ENCODE results near the gene PLK5.
"Not testable (repeated sequence)": the region's sequence is repeated elsewhere in the genome, so short reads cannot be mapped to it uniquely, and the experiment has no call there.

Gene PLK5

DNA sequence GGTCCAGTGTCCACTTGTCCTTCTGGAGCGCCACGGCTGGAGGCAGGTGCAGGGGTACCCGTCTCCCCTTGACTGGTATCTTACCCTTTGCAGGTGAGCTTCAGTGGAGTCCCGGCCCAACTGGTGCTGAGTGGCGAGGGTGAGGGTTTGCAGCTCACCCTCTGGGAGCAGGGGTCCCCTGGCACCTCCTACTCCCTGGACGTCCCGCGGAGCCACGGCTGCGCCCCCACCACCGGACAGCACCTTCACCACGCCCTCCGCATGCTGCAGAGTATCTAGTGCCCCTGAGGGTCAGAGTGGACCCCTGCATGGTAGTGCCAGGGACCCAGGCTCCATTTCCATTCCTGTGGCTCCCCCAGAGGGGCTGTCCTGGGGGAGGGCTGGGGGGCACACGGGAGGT is 11.1 kb downstream of the PLK5 start:
- in situ Hi-C loops (cut with MboI; ENCODE audit: low pct_unique_long_range_greater_than_20kb, low sequenced_read_pairs, unreplicated experiment): no loop called here
- TF ChIP-seq CTCF (IDR thresholded peaks at IDR 0.05; ENCODE audit: extremely low read depth, insufficient read depth, missing control alignments): no peak
- DNase-seq (ENCODE audit: low spot score): no peak

DNA sequence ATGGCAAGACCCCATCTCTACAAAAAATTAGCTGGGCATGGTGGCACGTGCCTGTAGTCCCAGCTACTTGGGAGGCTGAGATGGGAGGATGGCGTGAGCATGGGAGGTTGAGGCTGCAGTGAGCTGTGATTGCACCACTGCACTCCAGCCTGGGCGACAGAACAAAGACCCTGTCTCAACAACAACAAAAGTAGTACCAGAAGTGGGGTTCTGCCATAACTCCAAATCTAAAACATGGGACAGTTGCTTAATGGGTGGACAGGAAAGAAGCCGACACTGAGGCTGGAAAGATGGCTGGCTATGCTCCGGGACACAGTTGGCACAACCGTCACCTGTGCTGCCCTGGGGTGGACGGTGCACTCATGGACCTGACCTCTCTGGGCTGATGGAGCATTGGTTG is 11.8 kb downstream of the PLK5 start:
- DNase-seq (ENCODE audit: low spot score); in situ Hi-C loops (cut with MboI; ENCODE audit: low pct_unique_long_range_greater_than_20kb, low sequenced_read_pairs, unreplicated experiment): not testable (repeated sequence)

- no peak for DNase-seq (ENCODE audit: low spot score)
Measured at GRCh38 chr19:1538978-1539377, 15.1 kb downstream of the PLK5 start.

GRCh38 chr19:1539749-1540148 is 15.9 kb downstream of the PLK5 start:
- in situ Hi-C loops (cut with MboI; ENCODE audit: low pct_unique_long_range_greater_than_20kb, low sequenced_read_pairs, unreplicated experiment): loop anchor here (10.0 kb wide), 1 partner anchor 235 kb away; no protein-coding TSS in a partner anchor
- DNase-seq (ENCODE audit: low spot score): not testable (repeated sequence)

More at GRCh38 chr19:1538978-1539377, 15.1 kb downstream of the PLK5 start:
- no peak for TF ChIP-seq CTCF (IDR thresholded peaks at IDR 0.05; ENCODE audit: extremely low read depth, insufficient read depth, missing control alignments)
- in situ Hi-C loops (cut with MboI; ENCODE audit: low pct_unique_long_range_greater_than_20kb, low sequenced_read_pairs, unreplicated experiment): no loop called here

GRCh38 chr19:1540365-1540925 is 16.6 kb downstream of the PLK5 start:
- no peak for TF ChIP-seq CTCF (IDR thresholded peaks at IDR 0.05; ENCODE audit: extremely low read depth, insufficient read depth, missing control alignments)
- in situ Hi-C loops (cut with MboI; ENCODE audit: low pct_unique_long_range_greater_than_20kb, low sequenced_read_pairs, unreplicated experiment): loop anchor here (10.0 kb wide), 1 partner anchor 234 kb away; no protein-coding TSS in a partner anchor

DNA sequence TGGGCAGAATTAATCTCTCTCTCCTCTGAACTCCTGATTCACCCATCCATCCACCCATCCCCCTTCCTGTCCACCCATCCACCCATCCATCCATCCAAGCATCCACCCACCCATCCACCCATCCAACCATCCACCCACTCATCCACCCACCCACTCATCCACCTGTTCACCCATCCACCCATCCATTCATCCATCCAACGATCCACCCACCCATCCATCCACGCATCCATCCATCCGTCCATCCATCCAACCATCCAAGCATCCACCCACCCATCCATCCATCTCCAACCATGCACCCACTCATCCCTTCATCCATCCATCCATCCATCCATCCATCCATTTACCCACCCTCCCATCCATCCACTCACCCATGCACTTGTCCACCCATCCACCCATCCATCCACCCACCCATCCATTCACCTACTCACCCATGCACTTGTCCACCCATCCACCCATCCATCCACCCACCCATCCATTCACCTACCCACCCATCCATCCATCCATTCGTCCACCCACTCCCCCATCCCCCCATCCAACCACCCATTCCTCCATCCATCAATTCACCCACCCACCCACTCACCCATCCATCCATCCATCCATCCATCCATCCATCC is 25.6 kb downstream of the PLK5 start:
- in situ Hi-C loops (cut with MboI; ENCODE audit: low pct_unique_long_range_greater_than_20kb, low sequenced_read_pairs, unreplicated experiment): loop anchor here (10.0 kb wide), 1 partner anchor 225 kb away; no protein-coding TSS in a partner anchor
- DNase-seq (ENCODE audit: low spot score): no peak
- TF ChIP-seq CTCF (IDR thresholded peaks at IDR 0.05; ENCODE audit: extremely low read depth, insufficient read depth, missing control alignments): no peak

More at GRCh38 chr19:1540365-1540925, 16.6 kb downstream of the PLK5 start:
- DNase-seq (ENCODE audit: low spot score): no peak

DNA sequence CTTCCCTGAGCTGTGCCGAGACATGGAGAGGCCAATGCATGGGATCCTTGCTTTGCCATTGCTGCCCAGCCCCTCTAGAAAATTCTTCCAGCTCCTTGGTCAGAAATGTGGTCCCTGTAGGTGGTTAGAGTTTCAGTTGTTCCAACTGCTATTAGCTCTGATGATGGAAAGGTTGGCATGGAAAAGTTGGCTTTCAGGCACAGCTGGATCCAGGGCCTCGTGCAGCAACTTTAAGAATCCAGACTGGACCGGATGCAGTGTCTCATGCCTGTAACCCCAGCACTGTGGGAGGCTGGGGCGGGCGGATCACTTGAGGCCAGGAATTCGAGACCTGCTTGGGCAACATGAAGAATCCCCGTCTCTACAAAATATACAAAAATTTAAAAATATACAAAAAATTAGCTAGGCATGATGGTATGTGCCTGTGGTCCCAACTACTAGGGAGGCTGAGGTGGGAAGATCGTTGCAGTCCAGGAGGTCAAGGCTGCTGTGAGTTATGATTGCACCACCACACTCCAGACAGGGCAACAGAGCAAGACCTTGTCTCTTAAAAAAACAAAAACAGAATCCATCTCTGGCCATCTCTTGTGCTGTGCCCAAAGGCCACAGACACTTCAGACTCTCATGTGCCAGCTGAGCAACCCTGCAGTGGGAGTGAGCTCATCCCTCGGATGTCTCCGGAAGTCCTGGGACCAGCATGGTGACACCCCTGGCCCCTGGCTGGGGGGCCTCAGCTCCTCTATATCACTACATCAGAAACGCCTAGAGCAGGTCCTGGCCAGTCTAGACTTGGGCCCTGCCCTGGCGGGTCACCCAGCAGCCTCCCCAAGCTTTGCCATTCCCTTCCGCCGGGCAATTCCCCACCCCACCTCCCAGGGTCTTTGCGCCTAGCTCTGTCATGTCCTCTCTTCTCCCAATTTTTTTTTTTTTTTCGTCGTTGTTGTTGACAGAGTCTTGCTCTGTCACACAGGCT is 27.5 kb downstream of the PLK5 start:
- no peak for TF ChIP-seq CTCF (IDR thresholded peaks at IDR 0.05; ENCODE audit: extremely low read depth, insufficient read depth, missing control alignments)
- in situ Hi-C loops (cut with MboI; ENCODE audit: low pct_unique_long_range_greater_than_20kb, low sequenced_read_pairs, unreplicated experiment): no loop called here
- DNase-seq (ENCODE audit: low spot score): no peak

Measured in GM13977 (cell line).